WTC11 (cell line): ENCODE measurements around the gene MRPS33.
"Not testable (repeated sequence)": the region's sequence is repeated elsewhere in the genome, so short reads cannot be mapped to it uniquely, and the experiment has no call there.

Experiments
- ATF6 ChIP-seq: sonication (generic); formaldehyde crosslinking; IDR thresholded peaks from 2 replicates; pipeline ENCODE4 v1.8.1; 2023; ENCODE audit warnings: mild to moderate bottlenecking, missing genetic modification reagents
- HMGA2 ChIP-seq: fragments of 250-450 bp; sonication (Bioruptor Pico); IDR thresholded peaks from 2 replicates; pipeline ENCODE4 v1.4.0; 2021; ENCODE audit warnings: mild to moderate bottlenecking, moderate library complexity
- USF2 ChIP-seq: sonication (generic); formaldehyde crosslinking; IDR thresholded peaks from 2 replicates; pipeline ENCODE4 v1.8.1; 2023; ENCODE audit warnings: mild to moderate bottlenecking, missing genetic modification reagents, moderate library complexity
- TF ChIP-seq, protein P1 (sequence below): fragments of 200-600 bp; IDR thresholded peaks from 2 replicates; pipeline ENCODE4 v1.8.0; 2022; ENCODE audit warnings: antibody characterized with exemption

- TF ChIP-seq USF2, ATF6, HMGA2 (CRISPR knock-in tag): not testable (repeated sequence)
- TF ChIP-seq, protein P1, sequence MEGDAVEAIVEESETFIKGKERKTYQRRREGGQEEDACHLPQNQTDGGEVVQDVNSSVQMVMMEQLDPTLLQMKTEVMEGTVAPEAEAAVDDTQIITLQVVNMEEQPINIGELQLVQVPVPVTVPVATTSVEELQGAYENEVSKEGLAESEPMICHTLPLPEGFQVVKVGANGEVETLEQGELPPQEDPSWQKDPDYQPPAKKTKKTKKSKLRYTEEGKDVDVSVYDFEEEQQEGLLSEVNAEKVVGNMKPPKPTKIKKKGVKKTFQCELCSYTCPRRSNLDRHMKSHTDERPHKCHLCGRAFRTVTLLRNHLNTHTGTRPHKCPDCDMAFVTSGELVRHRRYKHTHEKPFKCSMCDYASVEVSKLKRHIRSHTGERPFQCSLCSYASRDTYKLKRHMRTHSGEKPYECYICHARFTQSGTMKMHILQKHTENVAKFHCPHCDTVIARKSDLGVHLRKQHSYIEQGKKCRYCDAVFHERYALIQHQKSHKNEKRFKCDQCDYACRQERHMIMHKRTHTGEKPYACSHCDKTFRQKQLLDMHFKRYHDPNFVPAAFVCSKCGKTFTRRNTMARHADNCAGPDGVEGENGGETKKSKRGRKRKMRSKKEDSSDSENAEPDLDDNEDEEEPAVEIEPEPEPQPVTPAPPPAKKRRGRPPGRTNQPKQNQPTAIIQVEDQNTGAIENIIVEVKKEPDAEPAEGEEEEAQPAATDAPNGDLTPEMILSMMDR = not testable (repeated sequence)
These were observed 57.8 kb downstream of the MRPS33 start for GRCh38 chr7:140956997-140957396.
